Uterus (tissue), 4 donors: ENCODE results near the gene NOVA2. TPM values are rescaled to one million over a fixed set of nuclear protein-coding genes. Genes with fewer than 3 reads are reported as not detected.

Experiments used
- DNase-seq, 2 donors: peaks; one replicate each; pipeline ENCODE4 v3.0.0-alpha.2; 2019 to 2020
- H3K27ac ChIP-seq, 2 donors: fragments of 200-600 bp; sonication (generic); 1 replicate in 1 of 2; 2 replicates in 1 of 2; pipeline ENCODE4 v1.5.1; 2016 to 2018
- H3K27me3 ChIP-seq, 2 donors: fragments of 200-600 bp; sonication (generic); one replicate each; pipeline ENCODE4 v1.5.1; 2018 to 2019; ENCODE audit warnings: control low read depth in 1 of 2
- H3K36me3 ChIP-seq, 2 donors: fragments of 200-600 bp; sonication (generic); one replicate each; pipeline ENCODE4 v1.5.1; 2019; ENCODE audit warnings: control low read depth in 1 of 2
- H3K4me1 ChIP-seq, 2 donors: fragments of 200-600 bp; sonication (generic); one replicate each; pipeline ENCODE4 v1.5.1; 2018 to 2019; ENCODE audit warnings: control low read depth in 1 of 2
- H3K4me3 ChIP-seq, 2 donors: fragments of 200-600 bp; sonication (generic); 1 replicate in 1 of 2; 2 replicates in 1 of 2; pipeline ENCODE4 v1.5.1; 2018 to 2019; ENCODE audit warnings: mild to moderate bottlenecking in 1 of 2
- H3K9me3 ChIP-seq, 2 donors: fragments of 200-600 bp; sonication (generic); one replicate each; pipeline ENCODE4 v1.5.1; 2019; ENCODE audit warnings: control low read depth in 1 of 2
- CTCF ChIP-seq, 4 experiments: fragments of 200-600 bp in 2 of 4; fragments of 450-650 bp in 2 of 4; sonication (generic) in 2 of 4; IDR thresholded peaks; one replicate each; pipeline ENCODE4 v1.5.1; 2016 to 2019; ENCODE audit warnings: antibody characterized with exemption in 4 of 4, mild to moderate bottlenecking in 2 of 4, moderate library complexity in 1 of 4
- POLR2A ChIP-seq, 2 donors: fragments of 450-650 bp; IDR thresholded peaks; one replicate each; pipeline ENCODE4 v1.6.1; 2016; ENCODE audit warnings: antibody characterized with exemption in 2 of 2, mild to moderate bottlenecking in 1 of 2, moderate library complexity in 1 of 2
- intact Hi-C: fragments of 100-400 bp; cut with DNase I; formaldehyde crosslinking; loops from one replicate; pipeline ENCODE4 v1.15.1; 2023; ENCODE audit warnings: low total_unique reads
- total RNA-seq, 4 donors: library from RNA; depleted of rRNA in 3 of 4; stranded (reverse); fragments of >200 nt in 3 of 4; gene quantifications; one replicate each; pipeline versions ENCODE4 v1.1.0 to v1.2.4, GENCODE V29; 2014 to 2023
- donor health status: DM: yes; HTN: yes; CAD: no.

The NOVA2 gene
- total RNA-seq, 4 donors from 2014 or later = 1.5 to 17.6 (median 2.4) TPM

- H3K9me3 ChIP-seq = no peaks in the 10 kb centered on the region
- TF ChIP-seq POLR2A (IDR thresholded peaks at IDR 0.05) = peak; percentile 74 to 75
- no peak for TF ChIP-seq CTCF (IDR thresholded peaks at IDR 0.05)
- peak within 1 kb of the TSS; percentile 70 to 71 for H3K4me3 ChIP-seq
- H3K27me3 ChIP-seq = no peaks in the 10 kb centered on the region
- DNase-seq = peak; percentile 95 to 97
- intact Hi-C loops = no loop called here
- no peaks in the 10 kb centered on the region for H3K4me1 ChIP-seq
- peak within 1 kb of the TSS; percentile 31 to 76 for H3K27ac ChIP-seq
- no peaks in the 10 kb centered on the region for H3K36me3 ChIP-seq
Measured at GRCh38 chr19:45994998-45995714, 21.5 kb upstream of the NOVA2 start, which contains the start of gene CCDC61. Gene CCDC61 (plus strand): TSS chr19:45995467. CDS start chr19:46003019, 7,552 bp downstream.

GRCh38 chr19:45994456-45994997, 20.9 kb upstream of the NOVA2 start:
- Histone ChIP-seq H3K9me3 (no peaks in the 10 kb centered on the region), H3K36me3 (no peaks in the 10 kb centered on the region), H3K27me3 (no peaks in the 10 kb centered on the region), H3K4me3 (peak overlapping the region; percentile 25 to 42), H3K4me1 (no peaks in the 10 kb centered on the region), H3K27ac (peak overlapping the region in 1 of 2 donors; percentile 31)
- DNase-seq = no peak
- TF ChIP-seq CTCF (IDR thresholded peaks at IDR 0.05) (no peak), POLR2A (IDR thresholded peaks at IDR 0.05) (no peak)
- intact Hi-C loops = no loop called here

DNA sequence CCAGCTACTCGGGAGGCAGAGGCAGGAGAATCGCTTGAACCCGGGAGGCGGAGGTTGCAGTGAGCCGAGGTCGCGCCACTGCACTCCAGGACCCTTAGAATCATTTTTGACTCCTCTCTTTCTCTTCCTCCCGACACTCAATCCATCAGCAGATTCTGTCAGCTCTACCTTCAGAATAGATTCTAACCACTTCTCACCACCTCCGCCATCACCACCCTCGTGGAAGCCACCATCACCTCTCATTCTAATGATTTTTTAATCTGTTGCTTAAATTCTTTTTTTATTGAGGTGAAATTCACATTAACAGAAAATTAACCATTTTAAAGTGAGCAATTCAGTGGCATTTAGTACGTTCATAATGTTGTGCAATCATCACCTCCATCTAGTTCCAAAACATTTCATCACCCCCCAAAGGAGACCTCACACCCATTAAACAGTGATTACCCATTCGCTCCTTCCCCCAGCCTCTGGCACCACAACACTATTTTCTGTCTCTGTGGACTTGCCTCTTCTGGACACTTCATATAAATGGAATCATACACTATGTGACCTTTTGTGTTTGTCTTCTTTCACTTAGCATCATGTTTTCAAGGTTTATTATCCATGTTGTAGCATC, 16.6 kb upstream of the NOVA2 start:
- TF ChIP-seq POLR2A (IDR thresholded peaks at IDR 0.05) (no peak), CTCF (IDR thresholded peaks at IDR 0.05) (no peak)
- no peaks in the 10 kb centered on the region for H3K36me3 ChIP-seq
- H3K27ac ChIP-seq = no peak overlapping the region
- H3K27me3 ChIP-seq = no peaks in the 10 kb centered on the region
- no peaks in the 10 kb centered on the region for H3K9me3 ChIP-seq
- no peak overlapping the region for H3K4me3 ChIP-seq
- DNase-seq = no peak
- intact Hi-C loops = no loop called here
- H3K4me1 ChIP-seq = no peaks in the 10 kb centered on the region

DNA sequence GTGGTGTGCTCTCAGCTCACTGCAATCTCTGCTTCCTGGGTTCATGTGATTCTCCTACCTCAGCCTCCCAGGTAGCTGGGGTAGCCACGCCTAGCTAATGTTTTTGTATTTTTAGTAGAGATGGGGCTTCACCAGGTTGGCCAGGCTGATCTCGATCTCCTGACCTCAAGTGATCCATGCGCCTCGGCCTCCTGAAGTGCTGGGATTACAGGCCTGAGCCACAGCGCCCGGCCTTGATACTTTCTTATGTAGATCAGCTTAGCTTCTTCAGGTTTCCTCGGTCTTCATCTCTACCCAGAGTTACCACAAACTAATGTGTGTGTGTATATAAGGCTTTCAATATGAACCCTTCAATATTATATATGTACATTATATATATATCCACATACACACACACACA, 11.7 kb upstream of the NOVA2 start:
- TF ChIP-seq CTCF (IDR thresholded peaks at IDR 0.05) = no peak
- TF ChIP-seq POLR2A (IDR thresholded peaks at IDR 0.05) = no peak
- H3K36me3 ChIP-seq = no peaks in the 10 kb centered on the region
- H3K4me3 ChIP-seq = no peak overlapping the region
- intact Hi-C loops = no loop called here
- H3K9me3 ChIP-seq = no peaks in the 10 kb centered on the region
- H3K27me3 ChIP-seq = no peaks in the 10 kb centered on the region
- no peak for DNase-seq
- H3K27ac ChIP-seq = no peak overlapping the region
- H3K4me1 ChIP-seq = no peaks in the 10 kb centered on the region

- no peaks in the 10 kb centered on the region for H3K9me3 ChIP-seq
- no peak for DNase-seq
- no peaks in the 10 kb centered on the region for H3K36me3 ChIP-seq
- no peak for TF ChIP-seq CTCF (IDR thresholded peaks at IDR 0.05)
- TF ChIP-seq POLR2A (IDR thresholded peaks at IDR 0.05) = no peak
- no peak overlapping the region for H3K27ac ChIP-seq
- no peaks in the 10 kb centered on the region for H3K4me1 ChIP-seq
- no peak overlapping the region for H3K4me3 ChIP-seq
- H3K27me3 ChIP-seq = no peaks in the 10 kb centered on the region
- intact Hi-C loops = no loop called here
Measured at GRCh38 chr19:45981350-45981749, 7.7 kb upstream of the NOVA2 start.
